Epidermal melanocyte (primary cell): ENCODE results near the gene CDHR4.
"Not testable (repeated sequence)": the region's sequence is repeated elsewhere in the genome, so short reads cannot be mapped to it uniquely, and the experiment has no call there.

Experiments
- DNase-seq: peaks from one replicate; pipeline ENCODE4 v3.0.0; 2011; ENCODE audit warnings: low spot score; ENCODE audit not compliant: insufficient read length

CDHR4 gene

GRCh38 chr3:49799761-49800160 lies at the start of gene CDHR4:
Gene CDHR4, minus strand, starts transcription at chr3:49799873. Its CDS starts 61 bp downstream, at chr3:49799812.
- DNase-seq, result no peak

GRCh38 chr3:49845694-49846093 lies 46.0 kb upstream of the CDHR4 start:
- no peak for DNase-seq

GRCh38 chr3:49844464-49845183 lies 45.0 kb upstream of the CDHR4 start:
- DNase-seq, result no peak

GRCh38 chr3:49842843-49843517 lies 43.3 kb upstream of the CDHR4 start:
- DNase-seq, result no peak

GRCh38 chr3:49841806-49842205 lies 42.1 kb upstream of the CDHR4 start:
- no peak for DNase-seq

- DNase-seq, result no peak
These were observed 41.5 kb upstream of the CDHR4 start for GRCh38 chr3:49841126-49841696.

GRCh38 chr3:49840388-49840787 lies 40.7 kb upstream of the CDHR4 start:
- DNase-seq, result no peak

- peak; percentile 46 for DNase-seq
These were observed 39.6 kb upstream of the CDHR4 start for GRCh38 chr3:49839193-49839809.

GRCh38 chr3:49831341-49831740 lies 31.7 kb upstream of the CDHR4 start:
- DNase-seq, result no peak

- peak; percentile 75 for DNase-seq
These were observed 26.3 kb upstream of the CDHR4 start for GRCh38 chr3:49826016-49826415.

GRCh38 chr3:49823131-49823530 lies 23.5 kb upstream of the CDHR4 start:
- DNase-seq, result not testable (repeated sequence)

- DNase-seq, result peak; percentile 66
These were observed 14.0 kb upstream of the CDHR4 start, which contains the start of gene UBA7 for GRCh38 chr3:49813497-49814174. Gene UBA7, minus strand, starts transcription at chr3:49813953. Its CDS starts 166 bp downstream, at chr3:49813787.

- no peak for DNase-seq
These were observed 13.3 kb upstream of the CDHR4 start for GRCh38 chr3:49812916-49813496.

GRCh38 chr3:49807431-49808114 lies 7.9 kb upstream of the CDHR4 start:
- DNase-seq, result no peak

GRCh38 chr3:49806850-49807249 lies 7.2 kb upstream of the CDHR4 start:
- no peak for DNase-seq

- no peak for DNase-seq
These were observed 6.4 kb upstream of the CDHR4 start for GRCh38 chr3:49805897-49806701.

- DNase-seq, result no peak
These were observed 5.7 kb upstream of the CDHR4 start for GRCh38 chr3:49805367-49805782.

GRCh38 chr3:49804141-49805041 lies 4.7 kb upstream of the CDHR4 start:
- DNase-seq, result no peak
